ENCODE data around the gene RAP1GAP2. TPM values are rescaled to one million over a fixed set of nuclear protein-coding genes. Genes with fewer than 3 reads are reported as not detected.

RAP1GAP2 gene
- total RNA-seq, 1 experiment from 2014 or later = 72.8 TPM

GRCh38 chr17:2978116-2978515, 181.9 kb downstream of the RAP1GAP2 start (continued):
- TF ChIP-seq ERG (CRISPR knock-in tag; IDR thresholded peaks at IDR 0.05) (no peak), FOXJ3 (CRISPR knock-in tag; IDR thresholded peaks at IDR 0.05; ENCODE audit: borderline replicate concordance) (no peak), PRDM15 (CRISPR knock-in tag; IDR thresholded peaks at IDR 0.05) (no peak), NFE2L1 (CRISPR knock-in tag; IDR thresholded peaks at IDR 0.05) (no peak), ATF6 (CRISPR knock-in tag; IDR thresholded peaks at IDR 0.05) (no peak)

GRCh38 chr17:2978991-2979390, 182.8 kb downstream of the RAP1GAP2 start:
- ATAC-seq (no peak), DNase-seq (ENCODE audit: low spot score) (no peak)
- TF ChIP-seq ERG (CRISPR knock-in tag; IDR thresholded peaks at IDR 0.05) = no peak
- no peak for TF ChIP-seq CDX4 (CRISPR knock-in tag; IDR thresholded peaks at IDR 0.05; ENCODE audit: borderline replicate concordance)
- TF ChIP-seq USF1 (CRISPR knock-in tag; IDR thresholded peaks at IDR 0.05) = no peak
- no peak for TF ChIP-seq CTCF (IDR thresholded peaks at IDR 0.05)
- TF ChIP-seq RELA (CRISPR knock-in tag; IDR thresholded peaks at IDR 0.05; ENCODE audit: borderline replicate concordance) = no peak
- no peak for TF ChIP-seq MYBL2 (CRISPR knock-in tag; IDR thresholded peaks at IDR 0.05)
- TF ChIP-seq ZNF121 (CRISPR knock-in tag; IDR thresholded peaks at IDR 0.05) = no peak
- TF ChIP-seq GRHL2 (CRISPR knock-in tag; IDR thresholded peaks at IDR 0.05; ENCODE audit: insufficient replicate concordance, severe bottlenecking) = no peak
- TF ChIP-seq E2F5 (CRISPR knock-in tag; IDR thresholded peaks at IDR 0.05) = no peak
- TF ChIP-seq ZNF219 (CRISPR knock-in tag; IDR thresholded peaks at IDR 0.05; ENCODE audit: borderline replicate concordance) = no peak
- TF ChIP-seq ZNF532 (CRISPR knock-in tag; IDR thresholded peaks at IDR 0.05; ENCODE audit: borderline replicate concordance) = no peak
- H3K36me3 Mint-ChIP-seq = peaks cover 44% of the 10 kb centered on the region
- H3K27ac Mint-ChIP-seq = no peak overlapping the region
- ChIA-PET CTCF (no interaction called here), POLR2A (no interaction called here)
- no peaks in the 10 kb centered on the region for H3K4me1 Mint-ChIP-seq
- no peaks in the 10 kb centered on the region for H3K9me3 Mint-ChIP-seq
- H3K27me3 Mint-ChIP-seq (ENCODE audit: low read depth) = no peaks in the 10 kb centered on the region; the same call in 1 of the 2 replicates
- H3K4me3 Mint-ChIP-seq = no peak overlapping the region
